ENCODE data around the gene YBX2.

Gene YBX2

DNA sequence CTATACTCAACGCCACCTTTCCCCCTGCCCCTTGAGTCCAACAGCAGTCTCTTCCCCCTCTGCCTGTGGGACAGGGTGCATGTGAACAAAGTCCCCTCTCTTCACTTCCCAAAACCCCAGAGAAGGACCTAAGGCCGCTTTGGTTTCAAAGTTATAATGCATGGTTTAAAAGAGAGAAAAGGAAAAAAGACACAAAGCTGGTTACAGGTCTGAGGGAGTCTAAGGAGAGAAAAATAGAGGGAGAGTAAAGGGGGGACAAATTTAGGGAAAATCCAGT lies 51.0 kb downstream of the YBX2 start (continued):
- TF ChIP-seq, protein P1, sequence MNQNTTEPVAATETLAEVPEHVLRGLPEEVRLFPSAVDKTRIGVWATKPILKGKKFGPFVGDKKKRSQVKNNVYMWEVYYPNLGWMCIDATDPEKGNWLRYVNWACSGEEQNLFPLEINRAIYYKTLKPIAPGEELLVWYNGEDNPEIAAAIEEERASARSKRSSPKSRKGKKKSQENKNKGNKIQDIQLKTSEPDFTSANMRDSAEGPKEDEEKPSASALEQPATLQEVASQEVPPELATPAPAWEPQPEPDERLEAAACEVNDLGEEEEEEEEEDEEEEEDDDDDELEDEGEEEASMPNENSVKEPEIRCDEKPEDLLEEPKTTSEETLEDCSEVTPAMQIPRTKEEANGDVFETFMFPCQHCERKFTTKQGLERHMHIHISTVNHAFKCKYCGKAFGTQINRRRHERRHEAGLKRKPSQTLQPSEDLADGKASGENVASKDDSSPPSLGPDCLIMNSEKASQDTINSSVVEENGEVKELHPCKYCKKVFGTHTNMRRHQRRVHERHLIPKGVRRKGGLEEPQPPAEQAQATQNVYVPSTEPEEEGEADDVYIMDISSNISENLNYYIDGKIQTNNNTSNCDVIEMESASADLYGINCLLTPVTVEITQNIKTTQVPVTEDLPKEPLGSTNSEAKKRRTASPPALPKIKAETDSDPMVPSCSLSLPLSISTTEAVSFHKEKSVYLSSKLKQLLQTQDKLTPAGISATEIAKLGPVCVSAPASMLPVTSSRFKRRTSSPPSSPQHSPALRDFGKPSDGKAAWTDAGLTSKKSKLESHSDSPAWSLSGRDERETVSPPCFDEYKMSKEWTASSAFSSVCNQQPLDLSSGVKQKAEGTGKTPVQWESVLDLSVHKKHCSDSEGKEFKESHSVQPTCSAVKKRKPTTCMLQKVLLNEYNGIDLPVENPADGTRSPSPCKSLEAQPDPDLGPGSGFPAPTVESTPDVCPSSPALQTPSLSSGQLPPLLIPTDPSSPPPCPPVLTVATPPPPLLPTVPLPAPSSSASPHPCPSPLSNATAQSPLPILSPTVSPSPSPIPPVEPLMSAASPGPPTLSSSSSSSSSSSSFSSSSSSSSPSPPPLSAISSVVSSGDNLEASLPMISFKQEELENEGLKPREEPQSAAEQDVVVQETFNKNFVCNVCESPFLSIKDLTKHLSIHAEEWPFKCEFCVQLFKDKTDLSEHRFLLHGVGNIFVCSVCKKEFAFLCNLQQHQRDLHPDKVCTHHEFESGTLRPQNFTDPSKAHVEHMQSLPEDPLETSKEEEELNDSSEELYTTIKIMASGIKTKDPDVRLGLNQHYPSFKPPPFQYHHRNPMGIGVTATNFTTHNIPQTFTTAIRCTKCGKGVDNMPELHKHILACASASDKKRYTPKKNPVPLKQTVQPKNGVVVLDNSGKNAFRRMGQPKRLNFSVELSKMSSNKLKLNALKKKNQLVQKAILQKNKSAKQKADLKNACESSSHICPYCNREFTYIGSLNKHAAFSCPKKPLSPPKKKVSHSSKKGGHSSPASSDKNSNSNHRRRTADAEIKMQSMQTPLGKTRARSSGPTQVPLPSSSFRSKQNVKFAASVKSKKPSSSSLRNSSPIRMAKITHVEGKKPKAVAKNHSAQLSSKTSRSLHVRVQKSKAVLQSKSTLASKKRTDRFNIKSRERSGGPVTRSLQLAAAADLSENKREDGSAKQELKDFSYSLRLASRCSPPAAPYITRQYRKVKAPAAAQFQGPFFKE (tag by site-specific recombination; IDR thresholded peaks at IDR 0.05; ENCODE audit: borderline replicate concordance): no peak

DNA sequence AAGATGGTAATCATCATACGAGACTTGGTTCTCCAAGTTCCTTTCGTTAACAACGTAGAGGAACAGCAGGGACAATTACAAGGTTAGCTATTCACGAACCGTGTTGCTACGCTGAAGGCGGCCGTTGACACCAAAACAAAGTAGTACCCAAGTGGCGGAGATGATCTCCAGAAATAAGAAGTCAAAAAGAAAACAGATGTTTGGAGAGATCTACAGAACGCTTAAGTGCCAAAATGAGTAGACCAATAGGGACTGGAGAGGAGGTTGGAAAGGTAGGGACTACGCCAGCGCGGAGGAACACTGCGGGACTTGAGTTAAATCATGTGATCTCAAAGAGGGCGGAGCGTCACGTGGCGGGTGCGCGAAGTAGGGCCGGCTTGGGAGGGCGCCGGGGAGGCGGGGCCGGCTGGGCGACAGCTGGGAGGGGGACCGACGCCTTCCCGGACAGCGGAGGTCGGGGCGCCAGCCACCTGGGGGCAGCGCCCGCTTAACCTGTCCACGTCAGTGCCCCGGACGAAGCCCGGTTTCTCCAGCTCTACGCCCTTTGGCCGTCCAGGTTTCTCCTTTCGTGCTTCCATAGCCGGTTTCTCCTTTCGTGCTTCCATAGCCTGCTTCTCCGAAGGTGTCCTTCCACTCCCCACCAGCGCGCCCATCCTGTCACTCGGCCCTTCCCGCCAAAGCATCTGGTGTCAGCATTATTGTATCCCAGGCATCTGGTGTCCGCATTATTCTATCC lies 51.6 kb downstream of the YBX2 start:
- CTCF ChIA-PET: interaction anchor here (0.7 to 5.2 kb wide), 6 partner anchors 11 to 522 kb away, joined by 3 to 33 read pairs (median 5); partner anchors contain the start of genes ACADVL and DLG4
- H3K4me3 ChIP-seq (ENCODE audit: low read depth, low read length): peak overlapping the region; percentile 82
- H3K27ac ChIP-seq (ENCODE audit: extremely low read depth, low read depth, low read length): peak overlapping the region; percentile 91
- H3K36me3 ChIP-seq (ENCODE audit: control insufficient read depth in 2 of 2, insufficient read depth in 1 of 2, low read length in 2 of 2): peaks cover 26 to 53% of the 10 kb centered on the region in 2 experiments
- peaks cover 6% of the 10 kb centered on the region for H3K4me1 ChIP-seq (ENCODE audit: control insufficient read depth, insufficient read depth, low read length)
- H3K9me3 ChIP-seq (ENCODE audit: control insufficient read depth, insufficient read depth, low read depth, low read length): no peaks in the 10 kb centered on the region
- POLR2A ChIA-PET: interaction anchor here (0.6 to 14.2 kb wide), 16 partner anchors 9 to 444 kb away, joined by 3 to 284 read pairs (median 6); partner anchors contain the start of genes ACADVL, CTDNEP1, DLG4 and DVL2
- TF ChIP-seq ZIC2 (tag by site-specific recombination; IDR thresholded peaks at IDR 0.05) (peak; percentile 85), ZNF561 (tag by site-specific recombination; IDR thresholded peaks at IDR 0.05; ENCODE audit: borderline replicate concordance) (peak; percentile 93), GLI2 (tag by site-specific recombination; IDR thresholded peaks at IDR 0.05; ENCODE audit: borderline replicate concordance, low read depth) (peak; percentile 43; the same call in 1 of the 2 replicates), ZNF623 (tag by site-specific recombination; IDR thresholded peaks at IDR 0.05) (peak; percentile 56; the same call in 1 of the 2 replicates), ZNF529 (tag by site-specific recombination; IDR thresholded peaks at IDR 0.05; ENCODE audit: insufficient replicate concordance) (no peak), SP2 (tag by site-specific recombination; IDR thresholded peaks at IDR 0.05) (peak; percentile 95), ZNF350 (tag by site-specific recombination; IDR thresholded peaks at IDR 0.05) (no peak), ZNF670 (tag by site-specific recombination; IDR thresholded peaks at IDR 0.05; ENCODE audit: low read depth) (no peak), ZNF514 (tag by site-specific recombination; IDR thresholded peaks at IDR 0.05) (no peak), ZBTB8A (tag by site-specific recombination; IDR thresholded peaks at IDR 0.05) (peak; percentile 97), KLF10 (tag by site-specific recombination; IDR thresholded peaks at IDR 0.05) (peak; percentile 96), ZNF169 (tag by site-specific recombination; IDR thresholded peaks at IDR 0.05) (no peak)
- TF ChIP-seq, protein P2, sequence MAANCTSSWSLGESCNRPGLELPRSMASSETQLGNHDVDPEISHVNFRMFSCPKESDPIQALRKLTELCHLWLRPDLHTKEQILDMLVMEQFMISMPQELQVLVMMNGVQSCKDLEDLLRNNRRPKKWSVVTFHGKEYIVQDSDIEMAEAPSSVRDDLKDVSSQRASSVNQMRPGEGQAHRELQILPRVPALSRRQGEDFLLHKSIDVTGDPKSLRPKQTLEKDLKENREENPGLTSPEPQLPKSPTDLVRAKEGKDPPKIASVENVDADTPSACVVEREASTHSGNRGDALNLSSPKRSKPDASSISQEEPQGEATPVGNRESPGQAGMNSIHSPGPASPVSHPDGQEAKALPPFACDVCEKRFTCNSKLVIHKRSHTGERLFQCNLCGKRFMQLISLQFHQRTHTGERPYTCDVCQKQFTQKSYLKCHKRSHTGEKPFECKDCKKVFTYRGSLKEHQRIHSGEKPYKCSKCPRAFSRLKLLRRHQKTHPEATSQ (tag by site-specific recombination; IDR thresholded peaks at IDR 0.05): peak; percentile 97
- TF ChIP-seq, protein P3, sequence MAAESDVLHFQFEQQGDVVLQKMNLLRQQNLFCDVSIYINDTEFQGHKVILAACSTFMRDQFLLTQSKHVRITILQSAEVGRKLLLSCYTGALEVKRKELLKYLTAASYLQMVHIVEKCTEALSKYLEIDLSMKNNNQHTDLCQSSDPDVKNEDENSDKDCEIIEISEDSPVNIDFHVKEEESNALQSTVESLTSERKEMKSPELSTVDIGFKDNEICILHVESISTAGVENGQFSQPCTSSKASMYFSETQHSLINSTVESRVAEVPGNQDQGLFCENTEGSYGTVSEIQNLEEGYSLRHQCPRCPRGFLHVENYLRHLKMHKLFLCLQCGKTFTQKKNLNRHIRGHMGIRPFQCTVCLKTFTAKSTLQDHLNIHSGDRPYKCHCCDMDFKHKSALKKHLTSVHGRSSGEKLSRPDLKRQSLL (tag by site-specific recombination; IDR thresholded peaks at IDR 0.05): 0 out of 2 replicates have a peak, but pooled peaks have one; percentile 16
- TF ChIP-seq, protein P4, sequence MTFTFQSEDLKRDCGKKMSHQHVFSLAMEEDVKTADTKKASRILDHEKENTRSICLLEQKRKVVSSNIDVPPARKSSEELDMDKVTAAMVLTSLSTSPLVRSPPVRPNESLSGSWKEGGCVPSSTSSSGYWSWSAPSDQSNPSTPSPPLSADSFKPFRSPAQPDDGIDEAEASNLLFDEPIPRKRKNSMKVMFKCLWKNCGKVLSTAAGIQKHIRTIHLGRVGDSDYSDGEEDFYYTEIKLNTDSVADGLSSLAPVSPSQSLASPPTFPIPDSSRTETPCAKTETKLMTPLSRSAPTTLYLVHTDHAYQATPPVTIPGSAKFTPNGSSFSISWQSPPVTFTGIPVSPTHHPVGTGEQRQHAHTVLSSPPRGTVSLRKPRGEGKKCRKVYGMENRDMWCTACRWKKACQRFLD (tag by site-specific recombination; IDR thresholded peaks at IDR 0.05): no peak
- TF ChIP-seq, protein P5, sequence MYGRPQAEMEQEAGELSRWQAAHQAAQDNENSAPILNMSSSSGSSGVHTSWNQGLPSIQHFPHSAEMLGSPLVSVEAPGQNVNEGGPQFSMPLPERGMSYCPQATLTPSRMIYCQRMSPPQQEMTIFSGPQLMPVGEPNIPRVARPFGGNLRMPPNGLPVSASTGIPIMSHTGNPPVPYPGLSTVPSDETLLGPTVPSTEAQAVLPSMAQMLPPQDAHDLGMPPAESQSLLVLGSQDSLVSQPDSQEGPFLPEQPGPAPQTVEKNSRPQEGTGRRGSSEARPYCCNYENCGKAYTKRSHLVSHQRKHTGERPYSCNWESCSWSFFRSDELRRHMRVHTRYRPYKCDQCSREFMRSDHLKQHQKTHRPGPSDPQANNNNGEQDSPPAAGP (tag by site-specific recombination; IDR thresholded peaks at IDR 0.05): peak; percentile 99
- TF ChIP-seq, protein P6, sequence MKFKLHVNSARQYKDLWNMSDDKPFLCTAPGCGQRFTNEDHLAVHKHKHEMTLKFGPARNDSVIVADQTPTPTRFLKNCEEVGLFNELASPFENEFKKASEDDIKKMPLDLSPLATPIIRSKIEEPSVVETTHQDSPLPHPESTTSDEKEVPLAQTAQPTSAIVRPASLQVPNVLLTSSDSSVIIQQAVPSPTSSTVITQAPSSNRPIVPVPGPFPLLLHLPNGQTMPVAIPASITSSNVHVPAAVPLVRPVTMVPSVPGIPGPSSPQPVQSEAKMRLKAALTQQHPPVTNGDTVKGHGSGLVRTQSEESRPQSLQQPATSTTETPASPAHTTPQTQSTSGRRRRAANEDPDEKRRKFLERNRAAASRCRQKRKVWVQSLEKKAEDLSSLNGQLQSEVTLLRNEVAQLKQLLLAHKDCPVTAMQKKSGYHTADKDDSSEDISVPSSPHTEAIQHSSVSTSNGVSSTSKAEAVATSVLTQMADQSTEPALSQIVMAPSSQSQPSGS (tag by site-specific recombination; IDR thresholded peaks at IDR 0.05; ENCODE audit: low read depth): peak; percentile 75; the same call in 1 of the 2 replicates
- TF ChIP-seq, protein P7, sequence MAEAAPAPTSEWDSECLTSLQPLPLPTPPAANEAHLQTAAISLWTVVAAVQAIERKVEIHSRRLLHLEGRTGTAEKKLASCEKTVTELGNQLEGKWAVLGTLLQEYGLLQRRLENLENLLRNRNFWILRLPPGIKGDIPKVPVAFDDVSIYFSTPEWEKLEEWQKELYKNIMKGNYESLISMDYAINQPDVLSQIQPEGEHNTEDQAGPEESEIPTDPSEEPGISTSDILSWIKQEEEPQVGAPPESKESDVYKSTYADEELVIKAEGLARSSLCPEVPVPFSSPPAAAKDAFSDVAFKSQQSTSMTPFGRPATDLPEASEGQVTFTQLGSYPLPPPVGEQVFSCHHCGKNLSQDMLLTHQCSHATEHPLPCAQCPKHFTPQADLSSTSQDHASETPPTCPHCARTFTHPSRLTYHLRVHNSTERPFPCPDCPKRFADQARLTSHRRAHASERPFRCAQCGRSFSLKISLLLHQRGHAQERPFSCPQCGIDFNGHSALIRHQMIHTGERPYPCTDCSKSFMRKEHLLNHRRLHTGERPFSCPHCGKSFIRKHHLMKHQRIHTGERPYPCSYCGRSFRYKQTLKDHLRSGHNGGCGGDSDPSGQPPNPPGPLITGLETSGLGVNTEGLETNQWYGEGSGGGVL (tag by site-specific recombination; IDR thresholded peaks at IDR 0.05): peak; percentile 38; the same call in 1 of the 2 replicates

All from HEK293 (cell line).